Spleen (tissue), 7 donors: ENCODE results near the gene GRK4.

Experiments
- POLR2A ChIP-seq, 3 donors: fragments of 450-650 bp; IDR thresholded peaks; one replicate each; pipeline ENCODE4 v1.5.1; 2017; ENCODE audit warnings: antibody characterized with exemption in 3 of 3, mild to moderate bottlenecking in 1 of 3
- POLR2AphosphoS5 ChIP-seq, 3 donors: sonication (generic); formaldehyde crosslinking; IDR thresholded peaks; one replicate each; pipeline ENCODE4 v1.5.1; 2017; ENCODE audit warnings: antibody characterized with exemption in 3 of 3
- TF ChIP-seq, protein P1 (sequence below), 11 experiments: fragments of 200-600 bp in 7 of 11; fragments of 450-650 bp in 4 of 11; sonication (generic) in 4 of 11; IDR thresholded peaks in 8 of 11; conservative IDR thresholded peaks in 3 of 11; 1 replicate in 7 of 11; 2 replicates in 4 of 11; pipeline versions ENCODE4 v1.4.0 to v1.8.0; 2016 to 2021; ENCODE audit warnings: antibody characterized with exemption in 11 of 11, inconsistent platforms in 4 of 11, mild to moderate bottlenecking in 1 of 11
- donor health status: DM: no; HTN: no; CAD: no; lungs with moderate emphysema.
- donor health status: DM: no; HTN: no; CAD: no.
- donor health status: DM: no; HTN: no; CAD: no.

DNA sequence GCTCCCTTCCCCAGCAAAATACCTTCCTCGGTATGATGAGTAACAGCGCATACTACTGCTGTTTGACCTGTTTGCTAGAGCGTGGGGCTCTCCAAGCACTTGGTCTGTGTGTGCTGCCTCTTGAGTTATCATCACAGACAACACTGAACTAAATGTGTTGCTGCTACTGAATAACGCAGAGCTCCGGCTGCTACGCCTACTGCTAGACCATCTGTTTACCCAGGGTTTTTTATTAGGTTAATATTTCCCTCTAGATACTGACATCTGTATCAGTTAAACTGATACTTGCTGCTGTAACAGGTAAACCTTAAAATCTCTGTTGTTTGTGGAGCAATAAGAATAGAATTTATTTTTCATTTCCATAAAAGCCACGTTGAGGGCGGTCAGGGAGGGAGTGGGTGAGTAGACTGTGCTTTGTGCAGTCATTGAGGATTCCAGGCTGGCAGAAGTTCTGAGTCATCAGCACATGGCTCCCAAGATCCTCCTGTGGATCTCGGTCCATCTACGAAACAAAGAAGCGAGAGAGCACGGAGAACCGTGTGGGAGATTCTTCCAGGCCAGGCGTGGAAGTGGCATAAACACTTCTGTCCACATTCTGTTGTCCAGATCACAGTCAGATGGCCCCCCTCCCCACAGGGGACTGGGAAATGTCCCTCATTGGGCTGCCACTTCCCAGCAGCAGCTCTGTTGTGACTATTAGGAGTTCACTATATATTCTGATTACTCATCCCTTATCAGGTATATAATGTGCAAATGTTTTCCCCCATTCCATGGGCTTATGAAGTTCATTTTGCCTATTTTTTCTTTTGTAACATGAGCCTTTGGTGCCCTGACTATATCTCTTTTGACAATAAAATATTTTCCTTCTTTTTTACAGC, 14.1 kb downstream of the GRK4 start:
- TF ChIP-seq, protein P1, sequence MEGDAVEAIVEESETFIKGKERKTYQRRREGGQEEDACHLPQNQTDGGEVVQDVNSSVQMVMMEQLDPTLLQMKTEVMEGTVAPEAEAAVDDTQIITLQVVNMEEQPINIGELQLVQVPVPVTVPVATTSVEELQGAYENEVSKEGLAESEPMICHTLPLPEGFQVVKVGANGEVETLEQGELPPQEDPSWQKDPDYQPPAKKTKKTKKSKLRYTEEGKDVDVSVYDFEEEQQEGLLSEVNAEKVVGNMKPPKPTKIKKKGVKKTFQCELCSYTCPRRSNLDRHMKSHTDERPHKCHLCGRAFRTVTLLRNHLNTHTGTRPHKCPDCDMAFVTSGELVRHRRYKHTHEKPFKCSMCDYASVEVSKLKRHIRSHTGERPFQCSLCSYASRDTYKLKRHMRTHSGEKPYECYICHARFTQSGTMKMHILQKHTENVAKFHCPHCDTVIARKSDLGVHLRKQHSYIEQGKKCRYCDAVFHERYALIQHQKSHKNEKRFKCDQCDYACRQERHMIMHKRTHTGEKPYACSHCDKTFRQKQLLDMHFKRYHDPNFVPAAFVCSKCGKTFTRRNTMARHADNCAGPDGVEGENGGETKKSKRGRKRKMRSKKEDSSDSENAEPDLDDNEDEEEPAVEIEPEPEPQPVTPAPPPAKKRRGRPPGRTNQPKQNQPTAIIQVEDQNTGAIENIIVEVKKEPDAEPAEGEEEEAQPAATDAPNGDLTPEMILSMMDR (IDR thresholded peaks at IDR 0.05 in 8 of 11, conservative IDR thresholded peaks at IDR 0.05 in 3 of 11), result no peak
- TF ChIP-seq POLR2A (IDR thresholded peaks at IDR 0.05), result no peak
- TF ChIP-seq POLR2AphosphoS5 (IDR thresholded peaks at IDR 0.05), result no peak
